Lung (tissue), 12 donors: Measurements from ENCODE around the gene HM13. TPM values are rescaled to one million over a fixed set of nuclear protein-coding genes. Genes with fewer than 3 reads are reported as not detected.

ENCODE experiments used
- ATAC-seq: fragments of 200-7000 bp; cut with Tn5 transposase; one replicate; pipeline ENCODE4 v1.9.1; 2020; ENCODE audit warnings: moderate number of reproducible peaks; ENCODE audit not compliant: insufficient read depth, low FRiP score
- DNase-seq, 3 donors: peaks; one replicate each; pipeline ENCODE4 v3.0.0-alpha.2; 2013 to 2017
- H3K27ac ChIP-seq, 2 donors: one replicate each; pipeline ENCODE4 v1.5.1; 2013; ENCODE audit warnings: mild to moderate bottlenecking in 2 of 2, moderate library complexity in 2 of 2, control low read depth in 1 of 2, inconsistent platforms in 1 of 2, low read depth in 1 of 2, low read length in 1 of 2
- H3K27me3 ChIP-seq, 3 donors: one replicate each; pipeline ENCODE4 v1.5.1; 2013; ENCODE audit warnings: low read length in 2 of 3; ENCODE audit not compliant: control insufficient read depth in 3 of 3, insufficient read depth in 3 of 3
- H3K36me3 ChIP-seq, 4 donors: one replicate each; pipeline ENCODE4 v1.5.1; 2013; ENCODE audit warnings: low read length in 4 of 4, mild to moderate bottlenecking in 1 of 4, moderate library complexity in 1 of 4; ENCODE audit not compliant: control insufficient read depth in 4 of 4, insufficient read depth in 4 of 4
- H3K4me1 ChIP-seq, 5 donors: one replicate each; pipeline ENCODE4 v1.5.1; 2013; ENCODE audit warnings: low read length in 5 of 5, mild to moderate bottlenecking in 2 of 5, moderate library complexity in 1 of 5; ENCODE audit not compliant: control insufficient read depth in 5 of 5, insufficient read depth in 5 of 5
- H3K4me3 ChIP-seq: one replicate; pipeline ENCODE4 v1.5.1; 2013; ENCODE audit warnings: mild to moderate bottlenecking, control low read depth, moderate library complexity
- H3K9ac ChIP-seq, 2 donors: one replicate each; pipeline ENCODE4 v1.5.1; 2013; ENCODE audit warnings: low read length in 2 of 2, control low read depth in 1 of 2; ENCODE audit not compliant: insufficient read depth in 1 of 2
- H3K9me3 ChIP-seq, 4 donors: one replicate each; pipeline ENCODE4 v1.5.1; 2013; ENCODE audit warnings: low read length in 3 of 4, mild to moderate bottlenecking in 1 of 4, moderate library complexity in 1 of 4; ENCODE audit not compliant: control insufficient read depth in 4 of 4, insufficient read depth in 3 of 4
- WGBS, 2 donors: extraction: QIAGEN DNeasy Blood & Tissue Kit; methylation state at CpG; one replicate each; pipeline ENCODE4 v1.1.7; 2013; 5-methylcytosine and 5-hydroxymethylcytosine counted together
- polyA plus RNA-seq, 2 donors: library from polyadenylated mRNA; stranded (reverse); fragments of 200-250 nt; gene quantifications; one replicate each; pipeline ENCODE4 v1.2.1, GENCODE V29; 2013
- total RNA-seq, 2 donors: library from RNA; depleted of rRNA in 1 of 2; stranded (reverse); fragments of >200 nt in 1 of 2; gene quantifications; one replicate each; pipeline ENCODE4 v1.2.1, GENCODE V29; 2014 to 2021
- TF ChIP-seq, protein P1 (sequence below): IDR thresholded peaks from 2 replicates; pipeline ENCODE4 v1.5.1; 2012; ENCODE audit warnings: mild to moderate bottlenecking; ENCODE audit errors: control extremely low read depth, extremely low read depth
- donor health status: control.
- donor health status: control.
- donor health status: Bipolar disorder and iron deficiency.
- donor health status: healthy.
- donor health status: DM: yes; HTN: yes; CAD: no.

HM13 gene
- total and polyA plus RNA-seq, 4 donors: 53.5 to 249 (median 205) TPM

DNA sequence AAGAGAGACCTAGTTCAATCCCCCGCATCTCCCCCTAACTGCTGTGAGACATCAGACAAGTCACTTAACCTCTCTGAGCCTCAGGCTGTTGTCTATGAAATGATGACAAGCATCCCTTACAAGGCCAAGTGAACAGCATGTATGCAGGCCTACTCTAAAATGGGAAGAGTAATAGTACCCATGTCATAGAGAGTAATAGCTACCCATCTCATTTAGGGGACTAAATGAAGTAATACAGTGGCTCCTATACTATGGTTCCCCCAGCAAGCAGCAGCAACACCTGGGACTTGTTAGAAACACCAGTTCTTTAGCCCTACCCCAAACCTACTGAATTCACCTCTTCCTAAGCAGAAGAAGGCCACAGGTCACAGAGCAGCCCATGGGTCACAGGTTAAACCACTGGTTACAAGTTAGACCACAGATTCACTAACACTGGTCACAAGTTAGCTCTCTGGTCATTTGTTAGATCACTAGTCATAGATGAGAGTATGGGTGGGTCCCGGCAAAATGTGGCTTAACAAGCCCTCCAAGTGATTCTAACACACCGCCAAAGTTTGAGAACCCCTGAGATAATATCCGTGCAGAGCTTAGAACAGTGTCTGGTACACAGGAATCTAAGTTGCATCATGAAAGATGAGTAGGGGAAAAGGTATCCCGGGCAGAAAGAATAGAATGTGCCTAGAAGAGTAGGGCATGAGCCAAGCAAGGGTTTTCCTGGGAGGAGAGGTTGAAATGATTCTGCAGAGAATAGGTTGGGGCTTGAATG lies 40.7 kb upstream of the HM13 start:
- no peak overlapping the region for H3K9ac ChIP-seq
- H3K36me3 ChIP-seq: no peaks in the 10 kb centered on the region
- peaks cover 0 to 4% (median 0%) of the 10 kb centered on the region in 4 donors for H3K9me3 ChIP-seq
- H3K27ac ChIP-seq: no peak overlapping the region
- peaks cover 0 to 16% (median 3%) of the 10 kb centered on the region in 5 donors for H3K4me1 ChIP-seq
- no peak for ATAC-seq
- peaks cover 0 to 10% (median 0%) of the 10 kb centered on the region in 3 donors for H3K27me3 ChIP-seq
- no peak for DNase-seq
- WGBS, 2 donors: 77 to 87% methylated on average over 5 of the region's 5 CpGs
- H3K4me3 ChIP-seq: no peak overlapping the region
- TF ChIP-seq, protein P1, sequence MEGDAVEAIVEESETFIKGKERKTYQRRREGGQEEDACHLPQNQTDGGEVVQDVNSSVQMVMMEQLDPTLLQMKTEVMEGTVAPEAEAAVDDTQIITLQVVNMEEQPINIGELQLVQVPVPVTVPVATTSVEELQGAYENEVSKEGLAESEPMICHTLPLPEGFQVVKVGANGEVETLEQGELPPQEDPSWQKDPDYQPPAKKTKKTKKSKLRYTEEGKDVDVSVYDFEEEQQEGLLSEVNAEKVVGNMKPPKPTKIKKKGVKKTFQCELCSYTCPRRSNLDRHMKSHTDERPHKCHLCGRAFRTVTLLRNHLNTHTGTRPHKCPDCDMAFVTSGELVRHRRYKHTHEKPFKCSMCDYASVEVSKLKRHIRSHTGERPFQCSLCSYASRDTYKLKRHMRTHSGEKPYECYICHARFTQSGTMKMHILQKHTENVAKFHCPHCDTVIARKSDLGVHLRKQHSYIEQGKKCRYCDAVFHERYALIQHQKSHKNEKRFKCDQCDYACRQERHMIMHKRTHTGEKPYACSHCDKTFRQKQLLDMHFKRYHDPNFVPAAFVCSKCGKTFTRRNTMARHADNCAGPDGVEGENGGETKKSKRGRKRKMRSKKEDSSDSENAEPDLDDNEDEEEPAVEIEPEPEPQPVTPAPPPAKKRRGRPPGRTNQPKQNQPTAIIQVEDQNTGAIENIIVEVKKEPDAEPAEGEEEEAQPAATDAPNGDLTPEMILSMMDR: no peak

DNA sequence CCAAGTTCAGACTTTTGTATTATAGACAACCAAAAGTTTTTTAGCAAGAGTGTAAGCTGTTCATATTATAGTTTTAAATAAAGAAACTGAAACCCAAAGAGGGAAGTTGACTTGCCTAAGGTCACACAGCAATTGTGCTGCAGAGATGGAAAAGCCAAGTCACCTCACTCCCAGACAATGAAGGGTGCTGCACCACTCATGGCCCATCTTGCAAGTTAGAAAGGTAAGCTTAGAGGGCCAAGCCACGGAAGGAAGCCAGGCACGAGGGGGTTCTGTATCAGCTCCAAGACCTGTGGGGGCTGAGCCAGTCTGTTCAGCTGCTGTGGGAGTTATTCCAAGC lies 40.2 kb upstream of the HM13 start:
- Histone ChIP-seq H3K27me3 (peaks cover 0 to 10% (median 0%) of the 10 kb centered on the region in 3 donors), H3K4me3 (no peak overlapping the region), H3K4me1 (peaks cover 0 to 16% (median 3%) of the 10 kb centered on the region in 5 donors), H3K9ac (no peak overlapping the region), H3K36me3 (no peaks in the 10 kb centered on the region), H3K9me3 (peaks cover 0 to 4% (median 0%) of the 10 kb centered on the region in 4 donors), H3K27ac (no peak overlapping the region)
- DNase-seq: no peak
- 58 to 70% methylated on average over 2 of the region's 2 CpGs for WGBS, 2 donors
- ATAC-seq: no peak
- TF ChIP-seq, protein P1: no peak

- Histone ChIP-seq H3K9me3 (peaks cover 0 to 4% (median 0%) of the 10 kb centered on the region in 4 donors), H3K27me3 (peaks cover 0 to 10% (median 0%) of the 10 kb centered on the region in 3 donors), H3K4me1 (peaks cover 0 to 16% (median 3%) of the 10 kb centered on the region in 5 donors), H3K36me3 (no peaks in the 10 kb centered on the region), H3K9ac (peak within 1 kb of the TSS; percentile 49 to 60), H3K4me3 (no peak within 1 kb of the TSS), H3K27ac (no peak within 1 kb of the TSS)
- DNase-seq: peak; percentile 58 to 73 (median 62)
- TF ChIP-seq, protein P1: no peak
- ATAC-seq: no peak
- 3 to 4% methylated on average over 33 of the region's 33 CpGs for WGBS, 2 donors
These were observed 39.3 kb upstream of the HM13 start, which contains the start of the genes DEFB124 and REM1 for GRCh38 chr20:31474758-31475427. DEFB124 (minus strand) TSS chr20:31475127; CDS start chr20:31473013, 2,114 bp downstream. REM1 (plus strand) TSS chr20:31475288; CDS start chr20:31476446, 1,158 bp downstream.
